HCT116 (cell line): ENCODE results near the gene MRGPRE. TPM values are rescaled to one million over a fixed set of nuclear protein-coding genes. Genes with fewer than 3 reads are reported as not detected.

Experiments
- ATAC-seq: fragments of 200-7000 bp; cut with Tn5 transposase; 2 replicates; pipeline ENCODE4 v1.9.1; 2020; ENCODE audit warnings: mild to moderate bottlenecking, moderate library complexity
- BruUV-seq: library from RNA; stranded (reverse); fragments of 400-500 nt; replicated peaks from 2 replicates; lab custom pipeline; 2021; lab: Mats Ljungman, UMichigan
- CTCF ChIA-PET: fragments of 300-600 bp; sonication (Branson Sonifier 250); formaldehyde crosslinking; loops from one replicate; lab custom pipeline; 2021; ENCODE audit warnings: antibody characterized with exemption; lab: Charles Lee
- POLR2A ChIA-PET: fragments of 300-600, 350-600 bp; sonication (Branson Sonifier 250); formaldehyde crosslinking; loops from one replicate; lab custom pipeline; 2021; ENCODE audit warnings: antibody characterized with exemption; lab: Charles Lee
- RAD21 ChIA-PET, 2 experiments: fragments of 300-600 bp; sonication (Branson Sonifier 250); formaldehyde crosslinking; loops; one replicate each; lab custom pipeline; 2023; ENCODE audit warnings: low total read pairs in 2 of 2; ENCODE audit not compliant: uncharacterized antibody in 2 of 2, unreplicated experiment in 2 of 2, low non-redundant PET in 1 of 2; lab: Charles Lee
- DNase-seq: peaks from one replicate; pipeline ENCODE4 v3.0.0-alpha.2; 2010; ENCODE audit warnings: low read depth, low spot score
- H2AFZ ChIP-seq: fragments of 200-600 bp; shearing (Covaris generic), sonication (generic); 2 replicates; pipeline ENCODE4 v1.6.1; 2017; ENCODE audit warnings: low read depth, mixed run types, mixed read lengths, antibody characterized with exemption, low read length; ENCODE audit not compliant: poor library complexity, severe bottlenecking
- H3K27ac ChIP-seq: 2 replicates; pipeline ENCODE4 v1.5.1; 2012; ENCODE audit warnings: low read depth, low read length
- H3K27me3 ChIP-seq: fragments of 200-600 bp; sonication (generic); 2 replicates; pipeline ENCODE4 v1.6.1; 2016; ENCODE audit warnings: mixed run types, low read length, mixed read lengths; ENCODE audit not compliant: insufficient read depth
- H3K36me3 ChIP-seq, 2 experiments: fragments of 200-500 bp in 1 of 2; fragments of 200-600 bp in 1 of 2; sonication (Bioruptor generic) in 1 of 2; sonication (generic) in 1 of 2; 2 replicates each; pipeline versions ENCODE4 v1.5.1 to v1.6.1; 2014 to 2016; ENCODE audit warnings: low read length in 2 of 2, inconsistent platforms in 1 of 2, mixed read lengths in 1 of 2, mixed run types in 1 of 2; ENCODE audit not compliant: insufficient read depth in 2 of 2, control insufficient read depth in 1 of 2
- H3K4me1 ChIP-seq, 2 experiments: fragments of 200-600 bp in 1 of 2; sonication (generic) in 1 of 2; 2 replicates each; pipeline versions ENCODE4 v1.5.1 to v1.6.1; 2012 to 2017; ENCODE audit warnings: low read length in 2 of 2, inconsistent platforms in 1 of 2, mild to moderate bottlenecking in 1 of 2, mixed read lengths in 1 of 2, mixed run types in 1 of 2, moderate library complexity in 1 of 2; ENCODE audit not compliant: insufficient read depth in 2 of 2, control insufficient read depth in 1 of 2
- H3K4me2 ChIP-seq: fragments of 200-600 bp; sonication (generic); 2 replicates; pipeline ENCODE4 v1.6.1; 2017; ENCODE audit warnings: mixed run types, low read length, mixed read lengths
- H3K4me3 ChIP-seq, 2 experiments: fragments of 200-600 bp in 1 of 2; sonication (generic) in 1 of 2; replicated peaks in 1 of 2; 2 replicates each; pipeline ENCODE4 v1.5.1; 2011 to 2016; ENCODE audit warnings: low read length in 2 of 2, control low read depth in 1 of 2, low read depth in 1 of 2, mild to moderate bottlenecking in 1 of 2, mixed read lengths in 1 of 2, mixed run types in 1 of 2
- H3K79me2 ChIP-seq: fragments of 200-600 bp; sonication (generic); 2 replicates; pipeline ENCODE4 v1.6.1; 2017; ENCODE audit warnings: mild to moderate bottlenecking, mixed run types, low read length, moderate library complexity, mixed read lengths; ENCODE audit not compliant: insufficient read depth
- H3K9ac ChIP-seq: fragments of 200-600 bp; sonication (generic); 2 replicates; pipeline ENCODE4 v1.6.1; 2016; ENCODE audit warnings: low read length, mixed read lengths
- H3K9me2 ChIP-seq: fragments of 200-600 bp; sonication (generic), shearing (Covaris generic); 2 replicates; pipeline ENCODE4 v1.6.1; 2017; ENCODE audit warnings: mixed run types, mild to moderate bottlenecking, moderate library complexity; ENCODE audit not compliant: insufficient read depth
- H3K9me3 ChIP-seq, 2 experiments: fragments of 200-500 bp in 1 of 2; fragments of 200-600 bp in 1 of 2; sonication (Bioruptor generic) in 1 of 2; sonication (generic) in 1 of 2; 2 replicates each; pipeline ENCODE4 v1.6.1; 2014 to 2017; ENCODE audit warnings: low read length in 2 of 2, mixed read lengths in 2 of 2, inconsistent platforms in 1 of 2, low read depth in 1 of 2, mild to moderate bottlenecking in 1 of 2, mixed run types in 1 of 2, moderate library complexity in 1 of 2; ENCODE audit not compliant: control insufficient read depth in 1 of 2, insufficient read depth in 1 of 2
- H4K20me1 ChIP-seq: fragments of 200-600 bp; sonication (generic), shearing (Covaris generic); 2 replicates; pipeline ENCODE4 v1.6.1; 2017; ENCODE audit warnings: mixed run types, mild to moderate bottlenecking, moderate library complexity; ENCODE audit not compliant: insufficient read depth
- ATF3 ChIP-seq: IDR thresholded peaks from 2 replicates; pipeline ENCODE4 v1.6.1; 2012
- CEBPB ChIP-seq: IDR thresholded peaks from 2 replicates; pipeline ENCODE4 v1.6.1; 2012; ENCODE audit warnings: low read depth
- EGR1 ChIP-seq: IDR thresholded peaks from 2 replicates; pipeline ENCODE4 v1.6.1; 2012; ENCODE audit warnings: low read depth
- ELF1 ChIP-seq: IDR thresholded peaks from 2 replicates; pipeline ENCODE4 v1.6.1; 2012; ENCODE audit warnings: low read depth, borderline replicate concordance
- EZH2 ChIP-seq: fragments of 200-600 bp; sonication (generic); IDR thresholded peaks from 2 replicates; pipeline ENCODE4 v1.6.1; 2017; ENCODE audit warnings: antibody characterized with exemption, mixed run types
- EZH2phosphoT487 ChIP-seq: fragments of 200-600 bp; IDR thresholded peaks from 2 replicates; pipeline ENCODE4 v1.6.1; 2018; ENCODE audit warnings: antibody characterized with exemption, borderline replicate concordance
- JUND ChIP-seq: IDR thresholded peaks from 2 replicates; pipeline ENCODE4 v1.6.1; 2012
- MAX ChIP-seq: IDR thresholded peaks from 2 replicates; pipeline ENCODE4 v1.6.1; 2012
- POLR2A ChIP-seq: IDR thresholded peaks from 2 replicates; pipeline ENCODE4 v1.7.0; 2011; ENCODE audit warnings: borderline replicate concordance; ENCODE audit not compliant: insufficient read depth, insufficient read length; ENCODE audit errors: extremely low read depth
- POLR2AphosphoS5 ChIP-seq: IDR thresholded peaks from 2 replicates; pipeline ENCODE4 v1.6.1; 2011; ENCODE audit warnings: mild to moderate bottlenecking, low read depth, low read length, moderate library complexity
- SP1 ChIP-seq: IDR thresholded peaks from 2 replicates; pipeline ENCODE4 v1.6.1; 2012; ENCODE audit warnings: low read depth
- ZBTB33 ChIP-seq: IDR thresholded peaks from 2 replicates; pipeline ENCODE4 v1.6.1; 2011; ENCODE audit warnings: mild to moderate bottlenecking, low read length, moderate library complexity; ENCODE audit not compliant: insufficient replicate concordance; ENCODE audit errors: extremely low read depth
- ZNF274 ChIP-seq: fragments of 200-500 bp; sonication (Bioruptor generic); IDR thresholded peaks from 2 replicates; pipeline ENCODE4 v1.6.1; 2014; ENCODE audit warnings: mild to moderate bottlenecking, low read depth, low read length, inconsistent platforms
- intact Hi-C: fragments of 100-400 bp; cut with micrococcal nuclease; formaldehyde crosslinking; loops from 2 replicates; pipeline ENCODE4 v1.10.0; 2022
- total RNA-seq: library from RNA; stranded (reverse); gene quantifications from one replicate; pipeline ENCODE4 v1.2.1, GENCODE V29; 2021; ENCODE audit not compliant: unreplicated experiment

Gene MRGPRE
- total RNA-seq, 1 experiment from 2014 or later: not detected

- TF ChIP-seq ZBTB33 (no peak), MAX (no peak), POLR2AphosphoS5 (no peak)
- TF ChIP-seq, all 23 proteins: peak for 0
These were observed 16.1 kb downstream of the MRGPRE start (continued) for GRCh38 chr11:3216027-3216525.

- Histone ChIP-seq H3K9ac (no peak overlapping the region), H3K36me3 (no peaks in the 10 kb centered on the region), H3K27ac (no peak overlapping the region), H3K9me3 (no peaks in the 10 kb centered on the region), H3K4me1 (peaks cover 0 to 5% of the 10 kb centered on the region in 2 experiments; a peak in 1 of 4 replicates), H3K79me2 (no peaks in the 10 kb centered on the region), H3K9me2 (no peaks in the 10 kb centered on the region), H2AFZ (no peak overlapping the region), H3K27me3 (no peaks in the 10 kb centered on the region), H3K4me2 (no peak overlapping the region), H4K20me1 (no peaks in the 10 kb centered on the region), H3K4me3 (no peak overlapping the region)
- ChIA-PET CTCF (interaction anchor here (1.2 kb wide), 1 partner anchor 106 kb away, joined by 3 read pairs; no protein-coding TSS in a partner anchor), RAD21 (no interaction called here), POLR2A (no interaction called here)
- ATAC-seq: no peak
- BruUV-seq: no TSS peak
- no peak for TF ChIP-seq EZH2
- TF ChIP-seq ATF3: no peak
- no peak for TF ChIP-seq JUND
- TF ChIP-seq EGR1: no peak
- no peak for TF ChIP-seq EZH2phosphoT487
- TF ChIP-seq ZNF274: no peak
- TF ChIP-seq SP1: no peak
- TF ChIP-seq ELF1: no peak
- TF ChIP-seq POLR2A: no peak
- TF ChIP-seq POLR2AphosphoS5: no peak
- no peak for TF ChIP-seq ZBTB33
- no peak for TF ChIP-seq CEBPB
- DNase-seq: no peak
- intact Hi-C loops: loop anchor here (2.0 to 5.0 kb wide), 5 partner anchors 118 to 288 kb away; partner anchors contain the start of gene PHLDA2
These were observed 16.7 kb downstream of the MRGPRE start for GRCh38 chr11:3215346-3216026.
